HepG2 (cell line): ENCODE data around the gene TRERF1. TPM values are rescaled to one million over a fixed set of nuclear protein-coding genes. Genes with fewer than 3 reads are reported as not detected.

Experiments used
- ATAC-seq: fragments of 200-7000 bp; cut with Tn5 transposase; 3 replicates; pipeline ENCODE4 v1.9.1; 2020; ENCODE audit warnings: mild to moderate bottlenecking, moderate library complexity
- BruUV-seq: library from RNA; stranded (reverse); fragments of 400-500 nt; replicated peaks from 2 replicates; lab custom pipeline; 2021; lab: Mats Ljungman, UMichigan
- CTCF ChIA-PET: fragments of 300-600 bp; formaldehyde crosslinking; extraction: SDS; loops from one replicate; lab custom pipeline; 2021; ENCODE audit warnings: low total read pairs, inconsistent platforms, low intra/inter-chr PET ratio; lab: Yijun Ruan, JAX
- POLR2A ChIA-PET: fragments of 350-600 bp; sonication (Branson Sonifier 250); formaldehyde crosslinking; loops from one replicate; lab custom pipeline; 2020; ENCODE audit warnings: antibody characterized with exemption, inconsistent platforms; lab: Yijun Ruan, JAX
- DNase-seq: peaks from one replicate; pipeline ENCODE4 v3.0.0-alpha.2; 2015; ENCODE audit warnings: low spot score
- FAIRE-seq: peaks from 3 replicates; lab custom pipeline; 2011; peaks lifted over from hg19 to GRCh38; lab: Jason Lieb, UNC
- H2AFZ ChIP-seq: one replicate; pipeline ENCODE4 v1.6.1; 2011; ENCODE audit warnings: low read length, inconsistent platforms
- H3K27ac ChIP-seq: fragments of 300-600 bp; 3 replicates; pipeline ENCODE4 v1.8.0; 2011; ENCODE audit warnings: mixed run types, mild to moderate bottlenecking, mixed read lengths, low read length, inconsistent platforms; ENCODE audit not compliant: insufficient read depth; ENCODE audit errors: extremely low read length
- H3K27me3 ChIP-seq, 2 experiments: fragments of 200-600 bp in 1 of 2; 2 replicates in 1 of 2; 3 replicates in 1 of 2; pipeline versions ENCODE4 v1.6.0 to v1.8.0; 2011; ENCODE audit warnings: low read length in 2 of 2, mild to moderate bottlenecking in 2 of 2, moderate library complexity in 2 of 2, inconsistent platforms in 1 of 2; ENCODE audit not compliant: insufficient read depth in 2 of 2, control insufficient read depth in 1 of 2
- H3K36me3 ChIP-seq, 2 experiments: fragments of 200-600 bp in 1 of 2; replicated peaks in 1 of 2; 2 replicates in 1 of 2; 3 replicates in 1 of 2; pipeline versions ENCODE4 v1.5.1 to v1.8.0; 2011; ENCODE audit warnings: low read length in 2 of 2, inconsistent platforms in 1 of 2; ENCODE audit not compliant: insufficient read depth in 2 of 2, control insufficient read depth in 1 of 2
- H3K4me1 ChIP-seq: 2 replicates; pipeline ENCODE4 v1.5.1; 2012; ENCODE audit warnings: low read length, inconsistent platforms; ENCODE audit not compliant: insufficient read depth
- H3K4me2 ChIP-seq: 2 replicates; pipeline ENCODE4 v1.6.0; 2011; ENCODE audit warnings: low read depth, low read length, inconsistent platforms
- H3K4me3 ChIP-seq, 3 experiments: fragments of 200-600 bp in 1 of 3; sonication (generic), shearing (Covaris generic) in 1 of 3; replicated peaks in 1 of 3; 2 replicates each; pipeline ENCODE4 v1.5.1; 2011 to 2016; ENCODE audit warnings: low read length in 3 of 3, inconsistent platforms in 2 of 3, low read depth in 2 of 3, mild to moderate bottlenecking in 2 of 3, control low read depth in 1 of 3, mixed read lengths in 1 of 3; ENCODE audit not compliant: insufficient read depth in 1 of 3
- H3K79me2 ChIP-seq: one replicate; pipeline ENCODE4 v1.6.1; 2011; ENCODE audit warnings: low read length, inconsistent platforms; ENCODE audit not compliant: insufficient read depth
- H3K9ac ChIP-seq: 2 replicates; pipeline ENCODE4 v1.6.0; 2011; ENCODE audit warnings: mild to moderate bottlenecking, low read depth, low read length, inconsistent platforms; ENCODE audit not compliant: insufficient read depth
- H3K9me3 ChIP-seq: 2 replicates; pipeline ENCODE4 v1.5.1; 2012; ENCODE audit warnings: mild to moderate bottlenecking, low read length
- H4K20me1 ChIP-seq: 2 replicates; pipeline ENCODE4 v1.6.0; 2011; ENCODE audit warnings: inconsistent platforms, mild to moderate bottlenecking, low read length, moderate library complexity; ENCODE audit not compliant: insufficient read depth
- BRD4 ChIP-seq: sonication (generic); formaldehyde crosslinking; IDR thresholded peaks from 2 replicates; pipeline ENCODE4 v1.4.0; 2020; ENCODE audit warnings: missing genetic modification reagents
- CC2D1A ChIP-seq: sonication (generic); formaldehyde crosslinking; IDR thresholded peaks from 2 replicates; pipeline ENCODE4 v1.8.1; 2023; ENCODE audit warnings: mild to moderate bottlenecking, missing genetic modification reagents
- DNMT1 ChIP-seq: sonication (generic); formaldehyde crosslinking; IDR thresholded peaks from 2 replicates; pipeline ENCODE4 v1.5.1; 2020; ENCODE audit warnings: mild to moderate bottlenecking, missing genetic modification reagents
- ISL2 ChIP-seq: sonication (generic); formaldehyde crosslinking; IDR thresholded peaks from 2 replicates; pipeline ENCODE4 v1.5.0; 2020; ENCODE audit warnings: missing genetic modification reagents
- KLF16 ChIP-seq, 2 experiments: sonication (generic) in 1 of 2; formaldehyde crosslinking in 1 of 2; IDR thresholded peaks; 2 replicates each; pipeline versions ENCODE4 v1.6.1 to v1.8.0; 2016 to 2023; ENCODE audit warnings: missing genetic modification reagents in 2 of 2, missing compliant biosample characterization in 1 of 2
- MLLT10 ChIP-seq: sonication (generic); formaldehyde crosslinking; IDR thresholded peaks from 2 replicates; pipeline ENCODE4 v1.4.0; 2020; ENCODE audit warnings: missing genetic modification reagents
- ZFAT ChIP-seq: sonication (generic); formaldehyde crosslinking; conservative IDR thresholded peaks from 2 replicates; pipeline ENCODE4 v1.8.1; 2023; ENCODE audit warnings: missing genetic modification reagents, inconsistent platforms
- ZFP41 ChIP-seq: sonication (generic); formaldehyde crosslinking; IDR thresholded peaks from 2 replicates; pipeline ENCODE4 v1.4.0; 2020; ENCODE audit warnings: mild to moderate bottlenecking, missing genetic modification reagents, borderline replicate concordance
- ZNF501 ChIP-seq: sonication (generic); formaldehyde crosslinking; IDR thresholded peaks from 2 replicates; pipeline ENCODE4 v1.5.1; 2020; ENCODE audit warnings: mild to moderate bottlenecking, moderate library complexity, missing genetic modification reagents
- ZNF629 ChIP-seq: sonication (generic); formaldehyde crosslinking; conservative IDR thresholded peaks from 2 replicates; pipeline ENCODE4 v1.5.0; 2020; ENCODE audit warnings: missing genetic modification reagents
- WGBS: methylation state at CpG from one replicate; pipeline ENCODE4 v1.1.6; 2017; ENCODE audit warnings: low lambda C conversion rate; 5-methylcytosine and 5-hydroxymethylcytosine counted together
- in situ Hi-C: cut with HindIII; loops from 2 replicates; pipeline ENCODE4 v1.10.0; 2017; ENCODE audit warnings: low pct_unique_long_range_greater_than_20kb; ENCODE audit not compliant: extremely low pct_ligation_motif_present
- intact Hi-C: fragments of 100-400 bp; cut with micrococcal nuclease; formaldehyde crosslinking; loops from one replicate; pipeline ENCODE4 v1.10.0; 2022; ENCODE audit not compliant: unreplicated experiment
- polyA plus RNA-seq, 8 experiments: library from polyadenylated mRNA; depleted of rRNA in 3 of 8; stranded (reverse) in 7 of 8; unstranded in 1 of 8; fragments of >200 nt; fragmentation: Illumina TruSeq in 4 of 8; extraction: Trizol in 4 of 8; gene quantifications; 2 replicates each; pipeline versions ENCODE4 v1.2.1 to v1.2.3, GENCODE V29; 2011 to 2016; ENCODE audit warnings: low read depth in 4 of 8, missing spikeins in 1 of 8, mixed read lengths in 1 of 8; ENCODE audit not compliant: insufficient read depth in 1 of 8
- total RNA-seq, 5 experiments: library from RNA; depleted of rRNA; stranded (reverse); fragments of >200 nt; fragmentation: Illumina TruSeq; extraction: Trizol; gene quantifications; 2 replicates each; pipeline ENCODE4 v1.2.3, GENCODE V29; 2016; ENCODE audit warnings: low read depth in 1 of 5
- TF ChIP-seq, protein P1 (sequence below): sonication (generic); formaldehyde crosslinking; conservative IDR thresholded peaks from 2 replicates; pipeline ENCODE4 v1.8.0; 2022; ENCODE audit warnings: missing genetic modification reagents
- TF ChIP-seq, protein P2 (sequence below): sonication (generic); formaldehyde crosslinking; IDR thresholded peaks from 2 replicates; pipeline ENCODE4 v1.8.1; 2023; ENCODE audit warnings: mild to moderate bottlenecking, moderate library complexity, missing genetic modification reagents
- TF ChIP-seq, protein P3 (sequence below): IDR thresholded peaks from 2 replicates; pipeline ENCODE4 v1.6.1; 2016; ENCODE audit warnings: low read depth, control low read depth

Gene TRERF1
- total and polyA plus RNA-seq, 2 of the 13 experiments (the other 11 are each of a cell fraction or from before 2014, with no cell fraction given) = 0.02 TPM; not detected in 1

DNA sequence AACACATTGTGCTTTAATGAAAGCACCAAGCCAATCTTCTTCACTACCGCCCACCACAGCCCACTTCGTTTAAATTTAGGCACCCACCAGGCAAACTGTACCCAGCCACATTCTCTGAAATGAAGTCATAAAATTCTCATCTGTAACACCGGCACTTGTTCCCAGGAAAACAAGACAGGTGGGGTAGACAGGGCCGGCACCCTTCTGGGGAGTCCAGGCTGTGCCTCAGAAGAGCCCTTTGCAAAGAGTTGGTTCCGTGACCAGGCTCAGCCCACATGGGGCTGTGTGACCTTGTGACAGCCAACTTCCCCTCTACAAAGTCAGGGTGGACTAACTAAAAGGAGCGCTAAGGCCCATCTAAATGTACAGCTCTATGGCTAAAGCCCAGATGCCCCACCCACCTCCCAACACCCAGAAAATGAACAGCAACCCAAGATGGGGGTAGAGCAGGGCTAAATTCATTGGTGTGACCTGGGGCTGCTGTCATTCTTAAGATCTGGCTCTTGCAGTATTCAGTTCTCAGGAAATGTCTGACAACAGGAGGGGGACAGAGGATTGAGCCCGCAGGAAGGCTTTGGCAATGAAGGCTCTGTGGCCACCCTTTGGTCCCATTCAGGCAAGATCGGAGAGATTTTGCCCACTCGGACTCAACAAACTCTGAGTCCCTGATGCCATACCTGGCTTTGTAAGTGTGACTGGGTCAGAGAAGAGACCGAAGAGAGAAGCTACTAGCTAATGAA is 56.7 kb downstream of the TRERF1 start:
- H4K20me1 ChIP-seq = no peaks in the 10 kb centered on the region
- CTCF ChIA-PET = no interaction called here
- H3K4me1 ChIP-seq = peaks cover 7% of the 10 kb centered on the region; the same call in 1 of the 2 replicates
- POLR2A ChIA-PET = no interaction called here
- FAIRE-seq (no peak), ATAC-seq (no peak), DNase-seq (no peak)
- in situ Hi-C loops = no loop called here
- H3K27me3 ChIP-seq = peaks cover 0 to 30% of the 10 kb centered on the region in 2 experiments; a peak in 2 of 5 replicates
- WGBS = 42% methylated on average over 8 of the region's 10 CpGs
- H3K27ac ChIP-seq = no peak overlapping the region
- no peaks in the 10 kb centered on the region for H3K36me3 ChIP-seq
- no peak overlapping the region for H3K9ac ChIP-seq
- BruUV-seq = no TSS peak
- H3K9me3 ChIP-seq = no peaks in the 10 kb centered on the region
- no peak for TF ChIP-seq ZFAT (CRISPR knock-in tag)
- no peak for TF ChIP-seq ISL2 (CRISPR knock-in tag)
- TF ChIP-seq ZNF501 (CRISPR knock-in tag) = no peak
- no peak for TF ChIP-seq ZNF629 (CRISPR knock-in tag)
- TF ChIP-seq BRD4 (CRISPR knock-in tag) = no peak
- TF ChIP-seq, protein P1, sequence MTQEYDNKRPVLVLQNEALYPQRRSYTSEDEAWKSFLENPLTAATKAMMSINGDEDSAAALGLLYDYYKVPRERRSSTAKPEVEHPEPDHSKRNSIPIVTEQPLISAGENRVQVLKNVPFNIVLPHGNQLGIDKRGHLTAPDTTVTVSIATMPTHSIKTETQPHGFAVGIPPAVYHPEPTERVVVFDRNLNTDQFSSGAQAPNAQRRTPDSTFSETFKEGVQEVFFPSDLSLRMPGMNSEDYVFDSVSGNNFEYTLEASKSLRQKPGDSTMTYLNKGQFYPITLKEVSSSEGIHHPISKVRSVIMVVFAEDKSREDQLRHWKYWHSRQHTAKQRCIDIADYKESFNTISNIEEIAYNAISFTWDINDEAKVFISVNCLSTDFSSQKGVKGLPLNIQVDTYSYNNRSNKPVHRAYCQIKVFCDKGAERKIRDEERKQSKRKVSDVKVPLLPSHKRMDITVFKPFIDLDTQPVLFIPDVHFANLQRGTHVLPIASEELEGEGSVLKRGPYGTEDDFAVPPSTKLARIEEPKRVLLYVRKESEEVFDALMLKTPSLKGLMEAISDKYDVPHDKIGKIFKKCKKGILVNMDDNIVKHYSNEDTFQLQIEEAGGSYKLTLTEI (CRISPR knock-in tag) = no peak
- TF ChIP-seq, protein P2, sequence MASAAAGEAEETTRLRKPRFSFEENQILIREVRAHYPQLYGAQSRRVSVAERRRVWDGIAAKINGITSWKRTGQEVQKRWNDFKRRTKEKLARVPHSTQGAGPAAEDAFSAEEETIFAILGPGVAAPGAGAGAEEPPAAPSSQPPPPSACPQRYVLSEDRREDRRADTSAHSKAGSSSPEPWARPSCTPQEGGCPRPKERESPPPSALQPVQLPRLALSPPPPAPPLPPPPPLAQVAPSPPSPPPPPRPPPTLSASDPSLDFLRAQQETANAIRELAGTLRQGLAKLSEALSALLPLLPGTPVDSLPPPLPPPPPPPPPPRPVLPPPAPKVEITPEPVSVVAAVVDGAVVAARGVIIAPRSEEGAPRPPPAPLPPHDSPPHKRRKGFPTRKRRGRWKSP = no peak
- no peak for TF ChIP-seq CC2D1A
- TF ChIP-seq, protein P3, sequence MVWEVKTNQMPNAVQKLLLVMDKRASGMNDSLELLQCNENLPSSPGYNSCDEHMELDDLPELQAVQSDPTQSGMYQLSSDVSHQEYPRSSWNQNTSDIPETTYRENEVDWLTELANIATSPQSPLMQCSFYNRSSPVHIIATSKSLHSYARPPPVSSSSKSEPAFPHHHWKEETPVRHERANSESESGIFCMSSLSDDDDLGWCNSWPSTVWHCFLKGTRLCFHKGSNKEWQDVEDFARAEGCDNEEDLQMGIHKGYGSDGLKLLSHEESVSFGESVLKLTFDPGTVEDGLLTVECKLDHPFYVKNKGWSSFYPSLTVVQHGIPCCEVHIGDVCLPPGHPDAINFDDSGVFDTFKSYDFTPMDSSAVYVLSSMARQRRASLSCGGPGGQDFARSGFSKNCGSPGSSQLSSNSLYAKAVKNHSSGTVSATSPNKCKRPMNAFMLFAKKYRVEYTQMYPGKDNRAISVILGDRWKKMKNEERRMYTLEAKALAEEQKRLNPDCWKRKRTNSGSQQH (CRISPR knock-in tag) = no peak
- no peak for TF ChIP-seq MLLT10 (CRISPR knock-in tag)
- no peak for TF ChIP-seq DNMT1 (CRISPR knock-in tag)
- TF ChIP-seq ZFP41 = no peak
- TF ChIP-seq KLF16 (CRISPR knock-in tag; IDR thresholded peaks at IDR 0.05) = no peak
- no peak overlapping the region for H2AFZ ChIP-seq
- no peaks in the 10 kb centered on the region for H3K79me2 ChIP-seq
- H3K4me3 ChIP-seq = no peak overlapping the region
- no peak overlapping the region for H3K4me2 ChIP-seq
- intact Hi-C loops = no loop called here
